HepG2 (cell line): Measurements from ENCODE around the gene C9orf50. TPM values are rescaled to one million over a fixed set of nuclear protein-coding genes. Genes with fewer than 3 reads are reported as not detected.

Experiments used
- ATAC-seq: fragments of 200-7000 bp; cut with Tn5 transposase; 3 replicates; pipeline ENCODE4 v1.9.1; 2020; ENCODE audit warnings: mild to moderate bottlenecking, moderate library complexity
- BruUV-seq: library from RNA; stranded (reverse); fragments of 400-500 nt; replicated peaks from 2 replicates; lab custom pipeline; 2021; lab: Mats Ljungman, UMichigan
- CTCF ChIA-PET: fragments of 300-600 bp; formaldehyde crosslinking; extraction: SDS; loops from one replicate; lab custom pipeline; 2021; ENCODE audit warnings: low total read pairs, inconsistent platforms, low intra/inter-chr PET ratio; lab: Yijun Ruan, JAX
- POLR2A ChIA-PET: fragments of 350-600 bp; sonication (Branson Sonifier 250); formaldehyde crosslinking; loops from one replicate; lab custom pipeline; 2020; ENCODE audit warnings: antibody characterized with exemption, inconsistent platforms; lab: Yijun Ruan, JAX
- DNase-seq: peaks from one replicate; pipeline ENCODE4 v3.0.0-alpha.2; 2015; ENCODE audit warnings: low spot score
- FAIRE-seq: peaks from 3 replicates; lab custom pipeline; 2011; peaks lifted over from hg19 to GRCh38; lab: Jason Lieb, UNC
- H2AFZ ChIP-seq: one replicate; pipeline ENCODE4 v1.6.1; 2011; ENCODE audit warnings: low read length, inconsistent platforms
- H3K27ac ChIP-seq: fragments of 300-600 bp; 3 replicates; pipeline ENCODE4 v1.8.0; 2011; ENCODE audit warnings: mixed run types, mild to moderate bottlenecking, mixed read lengths, low read length, inconsistent platforms; ENCODE audit not compliant: insufficient read depth; ENCODE audit errors: extremely low read length
- H3K27me3 ChIP-seq, 2 experiments: fragments of 200-600 bp in 1 of 2; 2 replicates in 1 of 2; 3 replicates in 1 of 2; pipeline versions ENCODE4 v1.6.0 to v1.8.0; 2011; ENCODE audit warnings: low read length in 2 of 2, mild to moderate bottlenecking in 2 of 2, moderate library complexity in 2 of 2, inconsistent platforms in 1 of 2; ENCODE audit not compliant: insufficient read depth in 2 of 2, control insufficient read depth in 1 of 2
- H3K36me3 ChIP-seq, 2 experiments: fragments of 200-600 bp in 1 of 2; replicated peaks in 1 of 2; 2 replicates in 1 of 2; 3 replicates in 1 of 2; pipeline versions ENCODE4 v1.5.1 to v1.8.0; 2011; ENCODE audit warnings: low read length in 2 of 2, inconsistent platforms in 1 of 2; ENCODE audit not compliant: insufficient read depth in 2 of 2, control insufficient read depth in 1 of 2
- H3K4me1 ChIP-seq: 2 replicates; pipeline ENCODE4 v1.5.1; 2012; ENCODE audit warnings: low read length, inconsistent platforms; ENCODE audit not compliant: insufficient read depth
- H3K4me2 ChIP-seq: 2 replicates; pipeline ENCODE4 v1.6.0; 2011; ENCODE audit warnings: low read depth, low read length, inconsistent platforms
- H3K4me3 ChIP-seq, 3 experiments: fragments of 200-600 bp in 1 of 3; sonication (generic), shearing (Covaris generic) in 1 of 3; replicated peaks in 1 of 3; 2 replicates each; pipeline ENCODE4 v1.5.1; 2011 to 2016; ENCODE audit warnings: low read length in 3 of 3, inconsistent platforms in 2 of 3, low read depth in 2 of 3, mild to moderate bottlenecking in 2 of 3, control low read depth in 1 of 3, mixed read lengths in 1 of 3; ENCODE audit not compliant: insufficient read depth in 1 of 3
- H3K79me2 ChIP-seq: one replicate; pipeline ENCODE4 v1.6.1; 2011; ENCODE audit warnings: low read length, inconsistent platforms; ENCODE audit not compliant: insufficient read depth
- H3K9ac ChIP-seq: 2 replicates; pipeline ENCODE4 v1.6.0; 2011; ENCODE audit warnings: mild to moderate bottlenecking, low read depth, low read length, inconsistent platforms; ENCODE audit not compliant: insufficient read depth
- H3K9me3 ChIP-seq: 2 replicates; pipeline ENCODE4 v1.5.1; 2012; ENCODE audit warnings: mild to moderate bottlenecking, low read length
- H4K20me1 ChIP-seq: 2 replicates; pipeline ENCODE4 v1.6.0; 2011; ENCODE audit warnings: inconsistent platforms, mild to moderate bottlenecking, low read length, moderate library complexity; ENCODE audit not compliant: insufficient read depth
- DNMT1 ChIP-seq: sonication (generic); formaldehyde crosslinking; IDR thresholded peaks from 2 replicates; pipeline ENCODE4 v1.5.1; 2020; ENCODE audit warnings: mild to moderate bottlenecking, missing genetic modification reagents
- DNMT3B ChIP-seq: conservative IDR thresholded peaks from 2 replicates; pipeline ENCODE4 v1.6.1; 2016; ENCODE audit warnings: missing biosample characterization, control low read depth
- EED ChIP-seq: sonication (generic); formaldehyde crosslinking; IDR thresholded peaks from 2 replicates; pipeline ENCODE4 v1.5.0; 2020; ENCODE audit warnings: mild to moderate bottlenecking, missing genetic modification reagents
- PATZ1 ChIP-seq: sonication (generic); formaldehyde crosslinking; IDR thresholded peaks from 2 replicates; pipeline ENCODE4 v1.4.0; 2020; ENCODE audit warnings: missing genetic modification reagents
- POLR2AphosphoS5 ChIP-seq: IDR thresholded peaks from 2 replicates; pipeline ENCODE4 v1.6.1; 2012; ENCODE audit warnings: low read depth, low read length
- POLR2G ChIP-seq: fragments of 200-400 bp; formaldehyde crosslinking; IDR thresholded peaks from 2 replicates; pipeline ENCODE4 v1.6.1; 2018; ENCODE audit warnings: mild to moderate bottlenecking, low read depth, low read length, moderate library complexity
- SOX13 ChIP-seq, 3 experiments: fragments of 450-650 bp in 1 of 3; sonication (generic) in 1 of 3; formaldehyde crosslinking in 1 of 3; IDR thresholded peaks in 2 of 3; conservative IDR thresholded peaks in 1 of 3; 2 replicates each; pipeline versions ENCODE4 v1.5.0 to v1.6.1; 2016 to 2020; ENCODE audit warnings: antibody characterized with exemption in 1 of 3, mild to moderate bottlenecking in 1 of 3, missing compliant biosample characterization in 1 of 3, missing genetic modification reagents in 1 of 3, moderate library complexity in 1 of 3
- ZNF780A ChIP-seq: sonication (generic); formaldehyde crosslinking; IDR thresholded peaks from 2 replicates; pipeline ENCODE4 v1.8.0; 2022; ENCODE audit warnings: mild to moderate bottlenecking, missing genetic modification reagents, moderate library complexity
- WGBS: methylation state at CpG from one replicate; pipeline ENCODE4 v1.1.6; 2017; ENCODE audit warnings: low lambda C conversion rate; 5-methylcytosine and 5-hydroxymethylcytosine counted together
- in situ Hi-C: cut with HindIII; loops from 2 replicates; pipeline ENCODE4 v1.10.0; 2017; ENCODE audit warnings: low pct_unique_long_range_greater_than_20kb; ENCODE audit not compliant: extremely low pct_ligation_motif_present
- intact Hi-C: fragments of 100-400 bp; cut with micrococcal nuclease; formaldehyde crosslinking; loops from one replicate; pipeline ENCODE4 v1.10.0; 2022; ENCODE audit not compliant: unreplicated experiment
- polyA plus RNA-seq, 8 experiments: library from polyadenylated mRNA; depleted of rRNA in 3 of 8; stranded (reverse) in 7 of 8; unstranded in 1 of 8; fragments of >200 nt; fragmentation: Illumina TruSeq in 4 of 8; extraction: Trizol in 4 of 8; gene quantifications; 2 replicates each; pipeline versions ENCODE4 v1.2.1 to v1.2.3, GENCODE V29; 2011 to 2016; ENCODE audit warnings: low read depth in 4 of 8, missing spikeins in 1 of 8, mixed read lengths in 1 of 8; ENCODE audit not compliant: insufficient read depth in 1 of 8
- total RNA-seq, 5 experiments: library from RNA; depleted of rRNA; stranded (reverse); fragments of >200 nt; fragmentation: Illumina TruSeq; extraction: Trizol; gene quantifications; 2 replicates each; pipeline ENCODE4 v1.2.3, GENCODE V29; 2016; ENCODE audit warnings: low read depth in 1 of 5
- TF ChIP-seq, protein P1 (sequence below): sonication (generic); formaldehyde crosslinking; IDR thresholded peaks from 2 replicates; pipeline ENCODE4 v1.8.1; 2023; ENCODE audit warnings: mild to moderate bottlenecking, moderate library complexity, missing genetic modification reagents
- TF ChIP-seq, protein P2 (sequence below): sonication (generic); formaldehyde crosslinking; IDR thresholded peaks from 2 replicates; pipeline ENCODE4 v1.5.0; 2020; ENCODE audit warnings: missing genetic modification reagents
- TF ChIP-seq, protein P3 (sequence below): sonication (generic); formaldehyde crosslinking; IDR thresholded peaks from 2 replicates; pipeline ENCODE4 v1.4.0; 2020; ENCODE audit warnings: missing genetic modification reagents
- TF ChIP-seq, protein P4 (sequence below): sonication (generic); formaldehyde crosslinking; IDR thresholded peaks from 2 replicates; pipeline ENCODE4 v1.5.0; 2020; ENCODE audit warnings: missing genetic modification reagents

The C9orf50 gene
- total and polyA plus RNA-seq, 2 of the 13 experiments (the other 11 are each of a cell fraction or from before 2014, with no cell fraction given) = not detected

- peak overlapping the region in 2 of 3 experiments; percentile 50 to 61; a peak in 4 of 6 replicates for H3K4me3 ChIP-seq
- WGBS = 17% methylated on average over 11 of the region's 14 CpGs
- no TSS peak for BruUV-seq
- ATAC-seq (peak; percentile 5), DNase-seq (peak; percentile 75), FAIRE-seq (peak; percentile 75)
- no peaks in the 10 kb centered on the region; a peak in 1 of 5 replicates for H3K36me3 ChIP-seq
- no peaks in the 10 kb centered on the region; a peak in 1 of 5 replicates for H3K27me3 ChIP-seq
- in situ Hi-C loops (no loop called here), intact Hi-C loops (no loop called here)
- ChIA-PET POLR2A (interaction anchor here (0.7 to 8.3 kb wide), 23 partner anchors 7 to 431 kb away, joined by 3 to 136 read pairs (median 4); no protein-coding TSS in a partner anchor), CTCF (interaction anchor here (0.9 kb wide), 1 partner anchor 40 kb away, joined by 3 read pairs; no protein-coding TSS in a partner anchor)
- H3K79me2 ChIP-seq = peaks cover 20% of the 10 kb centered on the region
- H3K4me1 ChIP-seq = peaks cover 70% of the 10 kb centered on the region
- no peaks in the 10 kb centered on the region for H4K20me1 ChIP-seq
- H3K4me2 ChIP-seq = peak overlapping the region; percentile 91
- H3K9ac ChIP-seq = peak overlapping the region; percentile 75
- peaks cover 7% of the 10 kb centered on the region; the same call in 1 of the 2 replicates for H3K9me3 ChIP-seq
- H2AFZ ChIP-seq = no peak overlapping the region
- H3K27ac ChIP-seq = peak overlapping the region; percentile 80
- TF ChIP-seq ZNF780A (CRISPR knock-in tag) (no peak), EED (CRISPR knock-in tag) (no peak), POLR2G (peak; percentile 31; the same call in 1 of the 2 replicates), DNMT3B (CRISPR knock-in tag) (0 out of 2 replicates have a peak, but pooled peaks have one; percentile 46), DNMT1 (CRISPR knock-in tag) (no peak), SOX13 (IDR thresholded peaks at IDR 0.05) (no peak), SOX13 (CRISPR knock-in tag; conservative IDR thresholded peaks at IDR 0.05 in 1 of 2, IDR thresholded peaks at IDR 0.05 in 1 of 2) (peak in 1 of 2 experiments; percentile 37; a peak in 1 of 4 replicates), POLR2AphosphoS5 (0 out of 2 replicates have a peak, but pooled peaks have one; percentile 5), PATZ1 (CRISPR knock-in tag) (0 out of 2 replicates have a peak, but pooled peaks have one; percentile 58)
- TF ChIP-seq, protein P1, sequence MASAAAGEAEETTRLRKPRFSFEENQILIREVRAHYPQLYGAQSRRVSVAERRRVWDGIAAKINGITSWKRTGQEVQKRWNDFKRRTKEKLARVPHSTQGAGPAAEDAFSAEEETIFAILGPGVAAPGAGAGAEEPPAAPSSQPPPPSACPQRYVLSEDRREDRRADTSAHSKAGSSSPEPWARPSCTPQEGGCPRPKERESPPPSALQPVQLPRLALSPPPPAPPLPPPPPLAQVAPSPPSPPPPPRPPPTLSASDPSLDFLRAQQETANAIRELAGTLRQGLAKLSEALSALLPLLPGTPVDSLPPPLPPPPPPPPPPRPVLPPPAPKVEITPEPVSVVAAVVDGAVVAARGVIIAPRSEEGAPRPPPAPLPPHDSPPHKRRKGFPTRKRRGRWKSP (CRISPR knock-in tag) = 0 out of 2 replicates have a peak, but pooled peaks have one; percentile 17
- TF ChIP-seq, protein P2, sequence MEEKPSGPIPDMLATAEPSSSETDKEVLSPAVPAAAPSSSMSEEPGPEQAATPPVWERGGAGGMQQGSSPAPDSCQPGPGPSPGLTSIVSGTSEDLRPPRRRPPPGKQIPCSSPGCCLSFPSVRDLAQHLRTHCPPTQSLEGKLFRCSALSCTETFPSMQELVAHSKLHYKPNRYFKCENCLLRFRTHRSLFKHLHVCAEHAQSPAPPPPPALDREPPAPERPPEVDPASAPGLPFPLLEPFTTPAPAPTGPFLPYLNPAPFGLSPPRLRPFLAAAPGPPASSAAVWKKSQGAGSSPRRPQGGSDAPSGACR (CRISPR knock-in tag) = 0 out of 2 replicates have a peak, but pooled peaks have one; percentile 53
- TF ChIP-seq, protein P3, sequence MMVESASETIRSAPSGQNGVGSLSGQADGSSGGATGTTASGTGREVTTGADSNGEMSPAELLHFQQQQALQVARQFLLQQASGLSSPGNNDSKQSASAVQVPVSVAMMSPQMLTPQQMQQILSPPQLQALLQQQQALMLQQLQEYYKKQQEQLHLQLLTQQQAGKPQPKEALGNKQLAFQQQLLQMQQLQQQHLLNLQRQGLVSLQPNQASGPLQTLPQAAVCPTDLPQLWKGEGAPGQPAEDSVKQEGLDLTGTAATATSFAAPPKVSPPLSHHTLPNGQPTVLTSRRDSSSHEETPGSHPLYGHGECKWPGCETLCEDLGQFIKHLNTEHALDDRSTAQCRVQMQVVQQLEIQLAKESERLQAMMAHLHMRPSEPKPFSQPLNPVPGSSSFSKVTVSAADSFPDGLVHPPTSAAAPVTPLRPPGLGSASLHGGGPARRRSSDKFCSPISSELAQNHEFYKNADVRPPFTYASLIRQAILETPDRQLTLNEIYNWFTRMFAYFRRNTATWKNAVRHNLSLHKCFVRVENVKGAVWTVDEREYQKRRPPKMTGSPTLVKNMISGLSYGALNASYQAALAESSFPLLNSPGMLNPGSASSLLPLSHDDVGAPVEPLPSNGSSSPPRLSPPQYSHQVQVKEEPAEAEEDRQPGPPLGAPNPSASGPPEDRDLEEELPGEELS (CRISPR knock-in tag) = peak; percentile 42; the same call in 1 of the 2 replicates
- TF ChIP-seq, protein P4, sequence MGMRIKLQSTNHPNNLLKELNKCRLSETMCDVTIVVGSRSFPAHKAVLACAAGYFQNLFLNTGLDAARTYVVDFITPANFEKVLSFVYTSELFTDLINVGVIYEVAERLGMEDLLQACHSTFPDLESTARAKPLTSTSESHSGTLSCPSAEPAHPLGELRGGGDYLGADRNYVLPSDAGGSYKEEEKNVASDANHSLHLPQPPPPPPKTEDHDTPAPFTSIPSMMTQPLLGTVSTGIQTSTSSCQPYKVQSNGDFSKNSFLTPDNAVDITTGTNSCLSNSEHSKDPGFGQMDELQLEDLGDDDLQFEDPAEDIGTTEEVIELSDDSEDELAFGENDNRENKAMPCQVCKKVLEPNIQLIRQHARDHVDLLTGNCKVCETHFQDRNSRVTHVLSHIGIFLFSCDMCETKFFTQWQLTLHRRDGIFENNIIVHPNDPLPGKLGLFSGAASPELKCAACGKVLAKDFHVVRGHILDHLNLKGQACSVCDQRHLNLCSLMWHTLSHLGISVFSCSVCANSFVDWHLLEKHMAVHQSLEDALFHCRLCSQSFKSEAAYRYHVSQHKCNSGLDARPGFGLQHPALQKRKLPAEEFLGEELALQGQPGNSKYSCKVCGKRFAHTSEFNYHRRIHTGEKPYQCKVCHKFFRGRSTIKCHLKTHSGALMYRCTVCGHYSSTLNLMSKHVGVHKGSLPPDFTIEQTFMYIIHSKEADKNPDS (CRISPR knock-in tag) = 0 out of 2 replicates have a peak, but pooled peaks have one; percentile 37
Observed at GRCh38 chr9:129570450-129571297, 50.2 kb downstream of the C9orf50 start.
